GM21526 (cell line): ENCODE results near the gene MARCO.
"Not testable (repeated sequence)": the region's sequence is repeated elsewhere in the genome, so short reads cannot be mapped to it uniquely, and the experiment has no call there.

Source experiments
- ATAC-seq: cut with Tn5 transposase; IDR thresholded peaks from one replicate; pipeline ENCODE4 v1.9.1; 2021; ENCODE audit warnings: moderate library complexity; ENCODE audit not compliant: unreplicated experiment, low FRiP score

MARCO gene

DNA sequence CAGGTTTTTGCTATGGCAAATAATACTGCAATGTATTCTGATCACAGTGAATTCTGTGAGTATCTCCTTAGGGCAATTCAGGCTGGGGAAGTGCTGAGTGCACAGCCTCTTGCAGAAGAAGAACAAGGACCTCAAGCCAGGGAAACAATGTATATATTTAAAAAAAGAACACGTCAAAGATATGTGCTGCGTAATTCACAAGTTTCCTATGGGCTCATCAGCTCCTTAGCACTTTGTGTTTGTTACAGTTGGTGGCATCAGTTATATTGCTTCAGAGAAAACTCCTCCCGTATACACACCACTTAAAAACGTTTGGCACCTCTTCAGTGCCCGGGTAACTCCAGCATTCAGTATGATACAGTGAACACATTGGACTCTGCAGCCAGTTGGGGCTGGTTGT, 16.5 kb upstream of the MARCO start:
- ATAC-seq, result no peak

GRCh38 chr2:118925981-118926380, 16.0 kb upstream of the MARCO start:
- no peak for ATAC-seq

DNA sequence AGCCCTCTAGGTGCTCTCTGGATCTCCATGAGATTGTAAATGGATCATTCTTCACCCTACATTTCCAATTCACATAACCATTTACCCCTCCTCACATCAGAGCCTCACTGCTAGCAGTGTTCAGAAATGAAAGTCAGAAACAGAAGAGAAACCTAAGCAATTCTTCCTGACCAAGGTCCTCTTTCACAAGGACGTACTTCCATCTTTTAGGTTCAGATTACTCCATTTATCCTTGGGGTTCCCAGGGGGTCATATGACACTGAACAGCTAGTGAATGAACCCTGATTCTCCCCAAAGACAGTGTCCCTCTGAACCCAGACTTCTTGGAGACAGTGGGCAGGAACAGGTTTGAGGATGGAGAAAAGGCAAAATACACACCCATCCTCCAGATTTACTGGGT, 12.9 kb upstream of the MARCO start:
- no peak for ATAC-seq

DNA sequence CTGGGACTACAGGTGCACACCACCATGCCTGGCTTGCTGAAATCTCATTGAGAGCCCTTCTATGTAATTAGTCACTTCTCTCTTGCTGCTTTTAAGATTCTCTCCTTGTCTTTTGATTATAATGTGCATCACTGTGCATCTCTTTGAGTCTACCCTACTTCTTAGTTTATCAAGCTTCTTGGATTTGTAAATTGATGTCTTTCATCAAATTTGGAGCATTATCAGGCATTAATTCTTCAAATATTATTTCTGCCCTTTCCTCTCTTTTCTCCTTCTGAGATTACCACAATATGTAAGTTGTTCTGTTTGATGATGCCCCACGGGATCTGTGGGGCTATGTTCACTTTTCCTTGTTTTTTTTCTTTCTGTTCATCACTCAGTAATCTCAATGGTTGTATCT, 9.0 kb upstream of the MARCO start:
- ATAC-seq, result no peak

DNA sequence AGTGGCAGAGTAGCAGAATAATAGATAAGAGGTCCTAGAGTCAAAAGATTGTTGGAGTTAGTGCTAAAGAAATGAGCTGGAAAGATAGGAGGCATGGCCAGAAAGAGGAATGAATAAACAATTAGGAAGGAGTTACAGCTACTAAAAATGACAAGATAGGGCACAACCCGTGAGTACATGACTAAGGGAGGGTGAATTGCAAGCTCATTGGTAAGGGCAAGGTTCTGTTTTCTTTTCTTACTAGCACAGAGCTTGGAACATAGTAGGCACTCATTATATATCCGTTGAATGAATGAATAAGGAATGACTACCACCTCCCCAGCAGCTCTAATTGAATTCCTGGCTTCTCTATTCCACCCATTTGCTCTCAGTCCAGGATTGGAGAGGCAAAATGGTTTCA, 5.7 kb upstream of the MARCO start:
- ATAC-seq, result no peak

DNA sequence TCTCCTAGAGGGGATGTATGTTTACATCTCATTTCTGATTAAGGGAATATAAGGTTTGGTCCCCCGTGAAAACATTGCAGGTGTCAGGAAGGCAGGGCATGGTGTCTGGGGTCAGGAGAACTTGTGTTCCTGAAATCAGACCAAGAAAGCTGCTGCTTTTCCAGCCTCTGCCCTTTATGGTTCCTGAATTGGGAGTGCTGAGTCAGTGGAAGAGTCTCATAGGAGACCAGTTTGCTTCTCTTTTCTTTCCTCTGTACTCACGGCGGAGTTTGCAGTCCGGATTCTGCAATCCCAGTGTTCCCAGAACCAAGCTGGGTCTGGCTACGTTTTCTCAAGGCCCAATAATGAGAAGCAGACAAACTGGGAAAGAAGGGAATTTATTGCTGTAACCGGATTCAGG, 5.1 kb upstream of the MARCO start:
- ATAC-seq, result no peak

GRCh38 chr2:118937817-118938216, 4.2 kb upstream of the MARCO start:
- ATAC-seq, result no peak

DNA sequence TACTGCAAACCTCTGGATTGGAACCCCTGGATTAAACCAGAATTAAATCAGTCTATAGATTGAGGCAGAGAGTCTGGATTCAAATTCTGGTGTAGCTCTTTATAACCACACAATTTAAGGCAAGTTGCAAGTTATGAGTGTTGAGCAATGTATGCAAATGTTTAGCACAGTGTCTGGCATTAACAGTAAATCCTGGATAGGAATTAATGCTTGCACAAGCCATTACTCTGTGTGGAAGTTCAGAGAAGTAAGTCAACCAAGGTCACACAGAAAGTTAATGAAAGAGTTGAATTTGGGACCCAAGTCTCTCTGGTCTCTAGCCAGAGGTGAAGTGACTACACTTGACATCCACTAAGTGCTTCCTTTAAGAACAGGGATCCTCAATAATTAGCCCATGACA, 2.0 kb upstream of the MARCO start:
- ATAC-seq, result no peak

DNA sequence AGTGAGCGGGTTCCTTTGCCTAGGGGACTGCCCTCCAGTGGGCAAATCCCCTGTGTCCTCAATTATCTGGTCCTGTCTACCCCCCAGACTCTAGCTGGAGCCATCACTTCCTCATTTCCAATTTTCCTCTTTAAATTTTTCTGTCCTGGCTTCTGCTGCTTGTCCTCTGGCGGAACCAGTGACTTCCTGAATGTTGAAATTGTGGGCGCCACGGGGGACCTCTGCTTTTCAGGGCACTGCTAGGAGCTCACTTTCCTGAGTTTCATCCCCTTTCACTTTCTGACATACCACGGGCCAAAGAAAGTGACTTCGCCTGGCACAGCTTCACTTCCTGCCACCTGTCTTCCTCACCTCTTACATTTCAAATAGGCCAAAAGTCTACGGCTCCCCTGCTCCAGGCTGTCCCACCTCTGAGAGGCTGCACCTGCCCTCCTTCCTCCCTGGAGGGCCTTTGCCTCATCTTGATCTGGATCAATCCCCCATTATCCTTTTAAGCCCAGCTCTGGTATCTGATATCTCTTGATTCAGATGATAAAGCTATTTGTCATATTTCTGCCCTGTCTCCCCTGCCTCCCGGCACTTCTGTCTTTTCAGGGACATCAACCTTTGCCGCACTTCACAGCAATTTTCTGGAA, 1.4 kb upstream of the MARCO start:
- no peak for ATAC-seq

- ATAC-seq, result no peak
Observed at GRCh38 chr2:118943286-118943685, 1.3 kb downstream of the MARCO start.

DNA sequence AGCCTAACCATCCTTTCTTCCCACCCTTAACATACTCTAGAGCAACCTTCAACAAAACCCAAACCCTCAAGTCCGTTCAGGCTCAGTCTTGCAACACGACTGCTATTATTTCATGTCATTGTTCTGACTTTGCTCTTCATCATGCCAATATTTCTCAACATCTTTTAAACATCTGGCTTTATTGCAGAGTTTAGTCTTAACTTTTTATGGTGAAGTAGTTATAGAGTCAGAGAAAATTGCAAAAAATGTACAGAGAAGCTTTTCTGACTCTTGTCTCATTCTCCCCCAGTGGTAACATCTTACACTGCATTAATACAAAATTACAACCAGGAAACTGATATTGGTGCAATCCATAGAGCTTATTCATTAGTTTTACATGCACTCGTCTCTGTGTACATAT, 3.9 kb downstream of the MARCO start:
- ATAC-seq, result no peak

DNA sequence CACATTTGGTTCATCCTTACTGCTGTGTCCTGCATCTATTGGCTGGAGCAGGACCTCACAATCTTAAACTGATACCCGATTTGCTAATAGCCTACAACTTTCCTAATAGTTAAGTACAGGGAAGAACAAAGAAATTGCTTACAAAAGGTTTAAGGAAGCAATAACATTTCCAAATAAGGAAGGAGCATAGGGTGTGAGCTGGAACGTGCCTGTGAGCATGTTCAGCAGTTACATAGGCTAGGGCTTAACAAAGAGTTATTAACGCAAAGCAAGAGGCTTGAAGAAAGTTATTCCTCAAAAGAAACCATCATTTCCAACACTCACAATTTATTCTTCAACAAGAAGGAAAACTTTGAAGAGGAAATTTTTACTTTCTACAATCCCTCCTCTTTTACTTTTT, 6.3 kb downstream of the MARCO start:
- ATAC-seq, result not testable (repeated sequence)

GRCh38 chr2:118954297-118955060, 12.5 kb downstream of the MARCO start:
- no peak for ATAC-seq

DNA sequence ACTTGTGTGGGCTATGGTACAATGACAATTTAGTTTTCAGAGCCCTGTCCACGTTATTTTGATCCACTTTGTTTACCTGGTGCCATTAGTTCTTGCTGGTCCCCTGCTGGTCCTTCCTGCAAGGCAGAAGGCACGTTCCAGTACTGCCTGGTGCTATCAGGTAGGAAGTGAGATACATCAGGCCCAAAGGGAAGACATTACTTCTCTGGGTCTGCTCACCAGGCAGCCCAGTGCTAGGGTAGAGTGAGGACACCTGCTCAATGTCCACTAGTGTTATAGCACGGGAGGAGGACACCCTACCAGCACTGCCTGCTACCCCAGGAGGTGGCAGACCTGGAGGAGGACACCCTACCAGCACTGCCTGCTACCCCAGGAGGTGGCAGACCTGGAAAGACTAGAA, 23.7 kb downstream of the MARCO start:
- no peak for ATAC-seq

DNA sequence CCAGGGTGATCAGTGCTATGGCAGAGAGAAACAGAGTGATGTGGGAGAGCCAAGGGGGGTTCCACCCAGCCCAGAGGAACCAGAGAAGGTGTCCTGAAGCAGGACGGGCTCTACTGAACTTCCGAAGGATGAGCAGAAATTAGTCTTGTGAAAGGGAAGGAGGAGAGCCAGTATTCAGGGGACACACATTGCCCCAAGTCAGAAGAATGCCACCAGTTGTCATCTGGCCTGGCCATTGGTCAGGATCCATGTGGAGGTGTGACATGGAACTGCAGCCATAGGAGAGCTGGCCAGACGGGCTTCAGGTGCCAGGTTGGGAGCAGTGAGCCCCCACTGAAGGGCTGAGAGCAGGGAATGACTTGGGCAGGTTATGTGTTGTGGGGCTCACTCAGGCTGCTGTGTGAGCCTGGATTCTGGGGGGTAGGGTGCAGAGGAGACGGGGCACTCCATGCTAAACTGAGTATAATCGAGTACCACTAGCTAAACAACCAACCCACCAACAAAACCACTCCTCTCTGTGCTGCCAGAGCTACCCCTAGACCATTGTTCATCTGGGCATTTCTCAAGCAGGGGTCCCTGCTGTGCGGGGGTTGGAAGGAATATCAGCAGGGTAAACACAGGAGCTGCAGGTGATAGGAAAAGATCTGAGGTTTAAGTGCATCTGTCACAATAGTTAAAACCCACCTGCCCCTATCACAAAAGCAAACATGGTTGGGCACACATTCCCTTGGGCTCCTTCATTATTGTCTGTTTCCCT, 25.3 kb downstream of the MARCO start:
- no peak for ATAC-seq

- ATAC-seq, result no peak
Observed at GRCh38 chr2:118968042-118968441, 26.0 kb downstream of the MARCO start.

DNA sequence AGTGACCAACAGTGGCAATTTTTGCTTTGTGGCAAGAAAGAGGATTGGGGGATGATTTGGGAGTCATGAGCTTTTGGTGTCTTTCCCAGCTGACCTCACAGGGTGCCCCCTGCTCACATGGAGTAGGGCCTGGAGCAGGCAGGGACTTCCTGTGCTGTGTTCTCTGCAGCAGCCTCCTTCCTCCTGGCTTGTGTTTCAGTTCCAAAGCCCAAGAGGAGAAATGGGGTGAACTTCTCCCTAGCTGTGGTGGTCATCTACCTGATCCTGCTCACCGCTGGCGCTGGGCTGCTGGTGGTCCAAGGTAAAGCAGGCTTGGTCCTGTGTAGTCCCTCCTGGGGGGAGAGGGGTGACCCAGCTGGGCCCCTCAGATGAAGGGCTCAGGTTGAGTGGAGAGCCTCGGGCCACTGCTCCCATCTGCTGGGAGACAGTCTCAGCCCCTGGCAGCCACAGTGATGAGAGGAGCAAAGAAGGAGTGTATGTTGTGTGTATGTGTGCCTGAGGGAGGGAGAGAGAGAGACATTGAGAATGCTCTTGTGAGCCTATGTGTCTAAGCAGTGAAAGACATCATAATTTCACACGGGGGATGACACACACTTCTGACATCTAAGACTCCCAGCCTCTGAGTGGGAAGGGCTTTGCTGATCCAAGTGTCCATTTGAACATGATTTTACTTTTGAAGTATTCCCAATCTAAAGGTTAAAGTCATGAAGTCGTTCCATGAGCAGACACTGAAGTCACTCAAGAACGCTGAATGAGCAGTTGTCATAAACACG, 27.2 kb downstream of the MARCO start:
- ATAC-seq, result no peak

DNA sequence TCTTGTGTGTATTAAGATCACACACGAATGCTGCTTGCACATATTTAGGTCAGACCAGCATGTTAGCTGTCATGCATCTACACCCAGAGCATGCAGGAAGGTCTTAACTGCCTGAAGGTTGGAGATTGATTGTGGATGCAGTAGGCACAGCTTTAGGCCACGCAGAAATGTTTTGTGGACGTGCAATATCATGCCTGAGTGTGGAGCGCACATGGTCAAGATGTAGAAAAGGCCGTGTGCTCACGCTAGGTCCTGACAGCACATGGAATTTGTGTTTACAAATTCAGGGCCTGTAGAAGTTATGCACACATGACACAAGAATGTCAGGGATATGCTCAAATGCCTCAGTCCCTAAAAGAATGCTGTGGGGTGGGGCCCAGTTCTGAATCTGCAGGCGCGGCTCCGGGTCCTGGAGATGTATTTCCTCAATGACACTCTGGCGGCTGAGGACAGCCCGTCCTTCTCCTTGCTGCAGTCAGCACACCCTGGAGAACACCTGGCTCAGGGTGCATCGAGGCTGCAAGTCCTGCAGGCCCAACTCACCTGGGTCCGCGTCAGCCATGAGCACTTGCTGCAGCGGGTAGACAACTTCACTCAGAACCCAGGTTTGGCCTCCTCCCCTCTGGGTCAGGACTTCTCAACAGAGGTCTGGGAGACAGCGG, 27.9 kb downstream of the MARCO start:
- no peak for ATAC-seq

DNA sequence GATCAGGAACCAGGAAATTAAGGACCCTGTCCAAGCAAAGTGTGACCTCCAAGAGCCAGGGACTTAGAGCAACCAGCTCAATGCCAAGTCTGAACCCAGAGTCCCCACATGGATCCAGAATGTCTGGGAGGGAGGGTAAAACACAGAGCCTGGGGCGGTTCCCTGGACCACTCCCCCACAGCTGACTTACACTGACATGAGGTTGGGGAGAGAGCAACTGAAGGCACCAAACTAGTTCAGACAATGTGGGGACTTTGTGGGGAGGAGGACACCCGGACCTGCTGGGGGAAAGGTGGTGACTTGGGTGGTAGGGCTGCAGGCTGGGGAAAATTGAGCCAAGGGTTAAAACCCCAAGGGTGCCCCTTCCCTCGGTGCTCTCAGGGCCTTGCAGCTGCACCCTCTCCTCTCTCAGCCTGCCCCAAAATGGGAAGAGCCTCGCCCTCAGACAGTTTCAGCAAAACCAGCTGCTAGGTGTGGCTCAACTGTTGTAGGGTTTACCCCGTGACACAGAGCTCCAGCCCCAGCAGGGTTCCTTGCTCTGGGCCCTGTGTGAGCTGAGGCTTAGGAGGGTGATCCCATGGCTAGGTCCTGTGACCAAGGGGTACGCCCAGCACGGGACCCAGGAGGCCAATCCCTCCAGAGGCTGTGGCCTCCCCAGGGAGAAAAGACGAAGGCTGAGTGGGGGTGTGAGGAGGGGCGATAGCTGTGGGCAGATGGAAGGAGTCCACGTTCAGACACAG, 28.6 kb downstream of the MARCO start:
- no peak for ATAC-seq
